CD4-positive, alpha-beta T cell (primary cell): ENCODE measurements around the gene CLN3. TPM values are rescaled to one million over a fixed set of nuclear protein-coding genes. Genes with fewer than 3 reads are reported as not detected.

ENCODE experiments used
- ATAC-seq: fragments of 200-7000 bp; cut with Tn5 transposase; one replicate; pipeline ENCODE4 v1.10.0; 2022; ENCODE audit warnings: mild to moderate bottlenecking; ENCODE audit not compliant: poor library complexity
- CTCF ChIA-PET: fragments of 350-600 bp; sonication (Branson Sonifier 250); formaldehyde crosslinking; loops from one replicate; lab custom pipeline; 2021; ENCODE audit warnings: antibody characterized with exemption, inconsistent platforms; lab: Charles Lee
- POLR2A ChIA-PET: fragments of 350-600 bp; sonication (Branson Sonifier 250); formaldehyde crosslinking; loops from one replicate; lab custom pipeline; 2021; ENCODE audit warnings: antibody characterized with exemption, inconsistent platforms; lab: Charles Lee
- DNase-seq, 14 experiments: peaks; one replicate each; pipeline ENCODE4 v3.0.0-alpha.2; 2013 to 2020; ENCODE audit warnings: mixed read lengths in 2 of 14
- H3K27ac ChIP-seq, 2 donors: one replicate each; pipeline versions ENCODE4 v1.5.1 to v1.7.0; 2013; ENCODE audit warnings: low read length in 2 of 2, low read depth in 1 of 2, mild to moderate bottlenecking in 1 of 2
- H3K27me3 ChIP-seq, 2 experiments: 1 replicate in 1 of 2; 2 replicates in 1 of 2; pipeline versions ENCODE4 v1.6.1 to v1.7.0; 2013; ENCODE audit warnings: low read length in 2 of 2, control low read depth in 1 of 2, mild to moderate bottlenecking in 1 of 2, moderate library complexity in 1 of 2; ENCODE audit not compliant: insufficient read depth in 2 of 2, control insufficient read depth in 1 of 2
- H3K36me3 ChIP-seq: one replicate; pipeline ENCODE4 v1.6.1; 2013; ENCODE audit warnings: low read length, control low read depth; ENCODE audit not compliant: insufficient read depth
- H3K4me1 ChIP-seq: one replicate; pipeline ENCODE4 v1.6.1; 2013; ENCODE audit warnings: low read length, control low read depth; ENCODE audit not compliant: insufficient read depth
- H3K4me3 ChIP-seq: one replicate; pipeline ENCODE4 v1.5.1; 2013; ENCODE audit warnings: mild to moderate bottlenecking, low read length, moderate library complexity
- H3K9me3 ChIP-seq, 2 experiments: 1 replicate in 1 of 2; 2 replicates in 1 of 2; pipeline versions ENCODE4 v1.6.1 to v1.7.0; 2013; ENCODE audit warnings: low read length in 2 of 2, mild to moderate bottlenecking in 2 of 2, control low read depth in 1 of 2, moderate library complexity in 1 of 2; ENCODE audit not compliant: control insufficient read depth in 1 of 2, insufficient read depth in 1 of 2
- H3K27ac Mint-ChIP-seq: one replicate; pipeline ENCODE4 v1.8.0; 2020; ENCODE audit warnings: mixed read lengths
- H3K27me3 Mint-ChIP-seq: one replicate; pipeline ENCODE4 v1.8.0; 2021; ENCODE audit warnings: mixed read lengths
- H3K36me3 Mint-ChIP-seq: one replicate; pipeline ENCODE4 v1.8.0; 2021; ENCODE audit warnings: low read depth, mixed read lengths
- H3K4me1 Mint-ChIP-seq: one replicate; pipeline ENCODE4 v1.8.0; 2021; ENCODE audit warnings: low read depth, mixed read lengths
- H3K4me3 Mint-ChIP-seq: one replicate; pipeline ENCODE4 v1.8.0; 2020; ENCODE audit warnings: mild to moderate bottlenecking, mixed read lengths
- H3K9me3 Mint-ChIP-seq: one replicate; pipeline ENCODE4 v1.8.0; 2020; ENCODE audit warnings: mixed read lengths
- CTCF ChIP-seq: fragments of 200-600 bp; IDR thresholded peaks from one replicate; pipeline ENCODE4 v1.8.0; 2022; ENCODE audit warnings: antibody characterized with exemption, mild to moderate bottlenecking
- intact Hi-C, 2 experiments: fragments of 100-400 bp; cut with DNase I in 1 of 2; cut with micrococcal nuclease in 1 of 2; formaldehyde crosslinking; loops; one replicate each; pipeline versions ENCODE4 v1.15.1 to v1.9.0; 2023 to 2025; cut with DNase I, micrococcal nuclease
- total RNA-seq, 174 experiments: library from RNA in 2 of 174; stranded (reverse) in 2 of 174; gene quantifications; one replicate each; pipeline ENCODE4 v1.2.3 and lab custom pipeline; 2021 to 2026

The CLN3 gene
- total RNA-seq, 2 experiments from 2014 or later = 42.7 to 46.3 TPM

- Histone ChIP-seq H3K36me3 (no peaks in the 10 kb centered on the region), H3K27me3 (no peaks in the 10 kb centered on the region), H3K27ac (no peak overlapping the region), H3K9me3 (no peaks in the 10 kb centered on the region), H3K4me1 (peaks cover 4% of the 10 kb centered on the region), H3K4me3 (no peak overlapping the region)
- no peak overlapping the region for H3K27ac Mint-ChIP-seq
- peaks cover 11% of the 10 kb centered on the region for H3K4me1 Mint-ChIP-seq
- ATAC-seq = no peak
- DNase-seq = no peak
- intact Hi-C loops = loop anchor here in 1 of 2 experiments (10.0 kb wide), 1 partner anchor 52 kb away; the partner anchor contains the start of gene NPIPB7
- no peak for TF ChIP-seq CTCF
- H3K36me3 Mint-ChIP-seq = no peaks in the 10 kb centered on the region
- H3K4me3 Mint-ChIP-seq = no peak overlapping the region
- ChIA-PET POLR2A (interaction anchor here (2.9 kb wide), 1 partner anchor 8 kb away, joined by 11 read pairs; no protein-coding TSS in a partner anchor), CTCF (interaction anchor here (0.6 kb wide), 1 partner anchor 45 kb away, joined by 3 read pairs; no protein-coding TSS in a partner anchor)
- no peaks in the 10 kb centered on the region for H3K9me3 Mint-ChIP-seq
- no peaks in the 10 kb centered on the region for H3K27me3 Mint-ChIP-seq
These were observed 34.6 kb upstream of the CLN3 start for GRCh38 chr16:28526201-28527099.

- H3K36me3 ChIP-seq = no peaks in the 10 kb centered on the region
- H3K27me3 Mint-ChIP-seq = no peaks in the 10 kb centered on the region
- ChIA-PET CTCF (no interaction called here), POLR2A (interaction anchor here (1.8 to 2.9 kb wide), 2 partner anchors 10 to 31 kb away, joined by 9 to 11 read pairs; partner anchors contain the start of gene APOBR)
- H3K27me3 ChIP-seq = no peaks in the 10 kb centered on the region
- intact Hi-C loops = loop anchor here in 1 of 2 experiments (5.0 to 10.0 kb wide), 2 partner anchors 50 to 68 kb away; partner anchors contain the start of gene NPIPB7
- H3K27ac Mint-ChIP-seq = no peak overlapping the region
- no peaks in the 10 kb centered on the region for H3K9me3 ChIP-seq
- peak in 2 of 14 experiments; percentile 17 to 38 for DNase-seq
- TF ChIP-seq CTCF = no peak
- H3K4me1 ChIP-seq = peaks cover 4% of the 10 kb centered on the region
- no peaks in the 10 kb centered on the region for H3K36me3 Mint-ChIP-seq
- ATAC-seq = peak; percentile 78
- no peak overlapping the region for H3K4me3 Mint-ChIP-seq
- peaks cover 11% of the 10 kb centered on the region for H3K4me1 Mint-ChIP-seq
- H3K27ac ChIP-seq = no peak overlapping the region
- no peak overlapping the region for H3K4me3 ChIP-seq
- H3K9me3 Mint-ChIP-seq = no peaks in the 10 kb centered on the region
These were observed 32.9 kb upstream of the CLN3 start for GRCh38 chr16:28524681-28525171.

GRCh38 chr16:28522792-28523191 is 30.9 kb upstream of the CLN3 start:
- ChIA-PET CTCF (no interaction called here), POLR2A (no interaction called here)
- H3K27me3 ChIP-seq = no peaks in the 10 kb centered on the region
- Mint-ChIP-seq H3K9me3 (no peaks in the 10 kb centered on the region), H3K4me3 (no peak overlapping the region), H3K4me1 (peaks cover 11% of the 10 kb centered on the region), H3K36me3 (no peaks in the 10 kb centered on the region), H3K27ac (no peak overlapping the region), H3K27me3 (no peaks in the 10 kb centered on the region)
- intact Hi-C loops = loop anchor here in 1 of 2 experiments (5.0 to 10.0 kb wide), 2 partner anchors 48 to 70 kb away; partner anchors contain the start of gene NPIPB7
- peaks cover 4% of the 10 kb centered on the region for H3K4me1 ChIP-seq
- H3K9me3 ChIP-seq = no peaks in the 10 kb centered on the region
- no peaks in the 10 kb centered on the region for H3K36me3 ChIP-seq
- TF ChIP-seq CTCF = no peak
- no peak for ATAC-seq
- no peak for DNase-seq
- no peak overlapping the region for H3K4me3 ChIP-seq
- no peak overlapping the region for H3K27ac ChIP-seq
